ENCODE results near the gene BPIFA2. TPM values are rescaled to one million over a fixed set of nuclear protein-coding genes. Genes with fewer than 3 reads are reported as not detected.

BPIFA2 gene
- total and polyA plus RNA-seq, 12 donors: not detected

- intact Hi-C loops (cut with DNase I): no loop called here
- no peak overlapping the region for H3K27ac ChIP-seq
- no peaks in the 10 kb centered on the region for H3K27me3 ChIP-seq
- DNase-seq: no peak
- no peak overlapping the region for H3K4me3 ChIP-seq
- WGBS, 4 donors: 51 to 62% (median 58%) methylated on average over 8 of the region's 8 CpGs
- H3K4me1 ChIP-seq (replicated peaks in 1 of 2): no peaks in the 10 kb centered on the region
- no peak for TF ChIP-seq POLR2A (IDR thresholded peaks at IDR 0.05)
- TF ChIP-seq, protein P1, sequence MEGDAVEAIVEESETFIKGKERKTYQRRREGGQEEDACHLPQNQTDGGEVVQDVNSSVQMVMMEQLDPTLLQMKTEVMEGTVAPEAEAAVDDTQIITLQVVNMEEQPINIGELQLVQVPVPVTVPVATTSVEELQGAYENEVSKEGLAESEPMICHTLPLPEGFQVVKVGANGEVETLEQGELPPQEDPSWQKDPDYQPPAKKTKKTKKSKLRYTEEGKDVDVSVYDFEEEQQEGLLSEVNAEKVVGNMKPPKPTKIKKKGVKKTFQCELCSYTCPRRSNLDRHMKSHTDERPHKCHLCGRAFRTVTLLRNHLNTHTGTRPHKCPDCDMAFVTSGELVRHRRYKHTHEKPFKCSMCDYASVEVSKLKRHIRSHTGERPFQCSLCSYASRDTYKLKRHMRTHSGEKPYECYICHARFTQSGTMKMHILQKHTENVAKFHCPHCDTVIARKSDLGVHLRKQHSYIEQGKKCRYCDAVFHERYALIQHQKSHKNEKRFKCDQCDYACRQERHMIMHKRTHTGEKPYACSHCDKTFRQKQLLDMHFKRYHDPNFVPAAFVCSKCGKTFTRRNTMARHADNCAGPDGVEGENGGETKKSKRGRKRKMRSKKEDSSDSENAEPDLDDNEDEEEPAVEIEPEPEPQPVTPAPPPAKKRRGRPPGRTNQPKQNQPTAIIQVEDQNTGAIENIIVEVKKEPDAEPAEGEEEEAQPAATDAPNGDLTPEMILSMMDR (IDR thresholded peaks at IDR 0.05): no peak
- no peaks in the 10 kb centered on the region for H3K9me3 ChIP-seq (replicated peaks in 1 of 3)
- no peaks in the 10 kb centered on the region for H3K36me3 ChIP-seq (replicated peaks in 1 of 2)
These were observed 25.0 kb downstream of the BPIFA2 start for GRCh38 chr20:33192912-33193501.

GRCh38 chr20:33199026-33199425, 31.1 kb downstream of the BPIFA2 start:
- intact Hi-C loops (cut with DNase I): no loop called here
- no peak overlapping the region for H3K27ac ChIP-seq
- H3K36me3 ChIP-seq (replicated peaks in 1 of 2): no peaks in the 10 kb centered on the region
- DNase-seq: no peak
- H3K27me3 ChIP-seq: no peaks in the 10 kb centered on the region
- H3K4me3 ChIP-seq: no peak overlapping the region
- TF ChIP-seq, protein P1 (IDR thresholded peaks at IDR 0.05): no peak
- no peak for TF ChIP-seq POLR2A (IDR thresholded peaks at IDR 0.05)
- 61 to 76% (median 67%) methylated on average over 2 to 3 of the region's 3 CpGs for WGBS, 4 donors
- no peaks in the 10 kb centered on the region for H3K4me1 ChIP-seq (replicated peaks in 1 of 2)
- no peaks in the 10 kb centered on the region for H3K9me3 ChIP-seq (replicated peaks in 1 of 3)

- intact Hi-C loops (cut with DNase I): no loop called here
- Histone ChIP-seq H3K27me3 (no peaks in the 10 kb centered on the region), H3K27ac (no peak overlapping the region), H3K9me3 (replicated peaks in 1 of 3) (no peaks in the 10 kb centered on the region), H3K36me3 (replicated peaks in 1 of 2) (no peaks in the 10 kb centered on the region), H3K4me3 (no peak overlapping the region), H3K4me1 (replicated peaks in 1 of 2) (no peaks in the 10 kb centered on the region)
- 45 to 60% (median 51%) methylated on average over 4 of the region's 4 CpGs for WGBS, 4 donors
- DNase-seq: no peak
- TF ChIP-seq, protein P1 (IDR thresholded peaks at IDR 0.05): no peak
- no peak for TF ChIP-seq POLR2A (IDR thresholded peaks at IDR 0.05)
These were observed 34.5 kb downstream of the BPIFA2 start for GRCh38 chr20:33202451-33202850.

GRCh38 chr20:33203444-33203843, 35.5 kb downstream of the BPIFA2 start:
- 72 to 80% (median 77%) methylated on average over 3 of the region's 3 CpGs for WGBS, 4 donors
- no peaks in the 10 kb centered on the region for H3K9me3 ChIP-seq (replicated peaks in 1 of 3)
- TF ChIP-seq POLR2A (IDR thresholded peaks at IDR 0.05): no peak
- TF ChIP-seq, protein P1 (IDR thresholded peaks at IDR 0.05): no peak
- H3K27me3 ChIP-seq: no peaks in the 10 kb centered on the region
- intact Hi-C loops (cut with DNase I): no loop called here
- H3K36me3 ChIP-seq (replicated peaks in 1 of 2): no peaks in the 10 kb centered on the region
- no peak for DNase-seq
- no peaks in the 10 kb centered on the region for H3K4me1 ChIP-seq (replicated peaks in 1 of 2)
- H3K27ac ChIP-seq: no peak overlapping the region
- no peak overlapping the region for H3K4me3 ChIP-seq

Data from adrenal gland (tissue), 12 donors.